H9 (cell line): Measurements from ENCODE around the gene TESPA1. TPM values are rescaled to one million over a fixed set of nuclear protein-coding genes. Genes with fewer than 3 reads are reported as not detected.

Experiments
- DNase-seq: peaks from one replicate; pipeline ENCODE4 v3.0.0-alpha.2; 2017
- H2AFZ ChIP-seq: one replicate; pipeline ENCODE4 v1.6.1; 2013; ENCODE audit warnings: mild to moderate bottlenecking, low read length, control low read depth, moderate library complexity
- H2AK5ac ChIP-seq: 2 replicates; pipeline ENCODE4 v1.6.1; 2013; ENCODE audit warnings: low read length, control low read depth, mixed read lengths; ENCODE audit not compliant: insufficient read length
- H2BK120ac ChIP-seq: one replicate; pipeline ENCODE4 v1.6.1; 2013; ENCODE audit warnings: low read depth, mild to moderate bottlenecking, low read length, control low read depth, inconsistent platforms; ENCODE audit not compliant: poor library complexity, severe bottlenecking
- H2BK12ac ChIP-seq: 2 replicates; pipeline ENCODE4 v1.6.1; 2013; ENCODE audit warnings: low read length, control low read depth, mixed read lengths, low read depth; ENCODE audit not compliant: insufficient read length
- H2BK15ac ChIP-seq: 2 replicates; pipeline ENCODE4 v1.6.1; 2013; ENCODE audit warnings: low read depth, low read length, control low read depth
- H2BK20ac ChIP-seq: one replicate; pipeline ENCODE4 v1.6.1; 2013; ENCODE audit warnings: low read depth, mild to moderate bottlenecking, low read length, control low read depth, inconsistent platforms; ENCODE audit not compliant: poor library complexity, severe bottlenecking
- H2BK5ac ChIP-seq: 2 replicates; pipeline ENCODE4 v1.6.1; 2013; ENCODE audit warnings: low read length, control low read depth, mixed read lengths; ENCODE audit not compliant: insufficient read length
- H3K14ac ChIP-seq: 2 replicates; pipeline ENCODE4 v1.6.1; 2013; ENCODE audit warnings: low read length, control low read depth; ENCODE audit not compliant: insufficient read depth
- H3K18ac ChIP-seq: 2 replicates; pipeline ENCODE4 v1.6.1; 2013; ENCODE audit warnings: low read depth, mild to moderate bottlenecking, mixed read lengths, low read length, control low read depth; ENCODE audit not compliant: insufficient read length
- H3K23ac ChIP-seq: 2 replicates; pipeline ENCODE4 v1.6.1; 2013; ENCODE audit warnings: low read length, control low read depth, mixed read lengths, low read depth; ENCODE audit not compliant: insufficient read length
- H3K23me2 ChIP-seq: 2 replicates; pipeline ENCODE4 v1.6.1; 2013; ENCODE audit warnings: low read depth, mild to moderate bottlenecking, mixed read lengths, low read length, control low read depth; ENCODE audit not compliant: insufficient read length, poor library complexity, severe bottlenecking
- H3K27ac ChIP-seq: 2 replicates; pipeline ENCODE4 v1.5.1; 2013; ENCODE audit warnings: low read length, control low read depth, mixed read lengths, low read depth; ENCODE audit not compliant: insufficient read length
- H3K27me3 ChIP-seq: 2 replicates; pipeline ENCODE4 v1.6.1; 2013; ENCODE audit warnings: low read length, control low read depth, inconsistent platforms; ENCODE audit not compliant: insufficient read depth
- H3K4ac ChIP-seq: 2 replicates; pipeline ENCODE4 v1.6.1; 2013; ENCODE audit warnings: low read depth, mild to moderate bottlenecking, control low read depth, inconsistent platforms, low read length, moderate library complexity
- H3K4me1 ChIP-seq: 2 replicates; pipeline ENCODE4 v1.6.1; 2013; ENCODE audit warnings: low read length, control low read depth, inconsistent platforms; ENCODE audit not compliant: insufficient read depth
- H3K4me2 ChIP-seq: 2 replicates; pipeline ENCODE4 v1.6.1; 2013; ENCODE audit warnings: low read length, control low read depth, mixed read lengths; ENCODE audit not compliant: insufficient read length, insufficient read depth
- H3K56ac ChIP-seq: 2 replicates; pipeline ENCODE4 v1.6.1; 2013; ENCODE audit warnings: low read depth, mild to moderate bottlenecking, mixed read lengths, low read length, control low read depth; ENCODE audit not compliant: insufficient read length
- H3K79me1 ChIP-seq: 2 replicates; pipeline ENCODE4 v1.6.1; 2013; ENCODE audit warnings: low read depth, mild to moderate bottlenecking, moderate library complexity, low read length, control low read depth, inconsistent platforms; ENCODE audit not compliant: insufficient read depth, poor library complexity, severe bottlenecking
- H3K79me2 ChIP-seq: 2 replicates; pipeline ENCODE4 v1.6.1; 2013; ENCODE audit warnings: low read length, control low read depth, inconsistent platforms; ENCODE audit not compliant: insufficient read depth
- H3K9ac ChIP-seq: 2 replicates; pipeline ENCODE4 v1.6.1; 2013; ENCODE audit warnings: low read length, control low read depth, mixed read lengths; ENCODE audit not compliant: insufficient read length; ENCODE audit errors: extremely low read depth
- H3K9me3 ChIP-seq: one replicate; pipeline ENCODE4 v1.6.1; 2013; ENCODE audit warnings: low read depth, low read length, inconsistent platforms; ENCODE audit not compliant: control insufficient read depth
- H3T11ph ChIP-seq: one replicate; pipeline ENCODE4 v1.6.1; 2013; ENCODE audit warnings: mild to moderate bottlenecking, low read length, control low read depth, inconsistent platforms
- H4K20me1 ChIP-seq: one replicate; pipeline ENCODE4 v1.6.1; 2013; ENCODE audit not compliant: control insufficient read depth, insufficient read length, insufficient read depth
- H4K5ac ChIP-seq: 2 replicates; pipeline ENCODE4 v1.6.1; 2013; ENCODE audit warnings: low read depth, mild to moderate bottlenecking, mixed read lengths, low read length, control low read depth; ENCODE audit not compliant: insufficient read length
- H4K8ac ChIP-seq: replicated peaks from 2 replicates; pipeline ENCODE4 v1.6.1; 2013; ENCODE audit warnings: low read length, control low read depth, mixed read lengths, low read depth; ENCODE audit not compliant: insufficient read length
- H4K91ac ChIP-seq: 2 replicates; pipeline ENCODE4 v1.6.1; 2013; ENCODE audit warnings: low read depth, mild to moderate bottlenecking, moderate library complexity, mixed read lengths, low read length, control low read depth; ENCODE audit not compliant: insufficient read length
- H3K27ac Mint-ChIP-seq, 3 experiments: 2 replicates in 2 of 3; 3 replicates in 1 of 3; pipeline ENCODE4 v1.8.0; 2020 to 2021; ENCODE audit warnings: mixed read lengths in 3 of 3, mild to moderate bottlenecking in 1 of 3, moderate library complexity in 1 of 3
- H3K27me3 Mint-ChIP-seq: 2 replicates; pipeline ENCODE4 v1.8.0; 2021; ENCODE audit warnings: low read depth, mild to moderate bottlenecking, moderate library complexity, mixed read lengths
- H3K36me3 Mint-ChIP-seq, 3 experiments: 2 replicates in 2 of 3; 3 replicates in 1 of 3; pipeline ENCODE4 v1.8.0; 2020 to 2021; ENCODE audit warnings: low read depth in 3 of 3, mixed read lengths in 3 of 3; ENCODE audit not compliant: insufficient read depth in 1 of 3
- H3K4me1 Mint-ChIP-seq, 2 experiments: 2 replicates each; pipeline ENCODE4 v1.8.0; 2020; ENCODE audit warnings: mixed read lengths in 2 of 2
- H3K4me3 Mint-ChIP-seq, 2 experiments: 2 replicates in 1 of 2; 3 replicates in 1 of 2; pipeline ENCODE4 v1.8.0; 2020 to 2021; ENCODE audit warnings: mild to moderate bottlenecking in 2 of 2, mixed read lengths in 2 of 2, moderate library complexity in 1 of 2
- H3K9me3 Mint-ChIP-seq, 2 experiments: 2 replicates in 1 of 2; 3 replicates in 1 of 2; pipeline ENCODE4 v1.8.0; 2020; ENCODE audit warnings: mild to moderate bottlenecking in 2 of 2, mixed read lengths in 2 of 2, moderate library complexity in 1 of 2
- CTCF ChIP-seq: fragments of 200-600 bp; sonication (generic); conservative IDR thresholded peaks from 3 replicates; pipeline ENCODE4 v1.8.0; 2021; ENCODE audit warnings: antibody characterized with exemption, mild to moderate bottlenecking
- WGBS: extraction: QIAGEN DNeasy Blood & Tissue Kit; methylation state at CpG from one replicate; pipeline ENCODE4 v1.1.7; 2013; ENCODE audit warnings: missing lambda C conversion rate, low lambda C conversion rate, mixed read lengths; ENCODE audit not compliant: insufficient read length; ENCODE audit errors: extremely low coverage; 5-methylcytosine and 5-hydroxymethylcytosine counted together
- total RNA-seq: library from RNA; stranded (reverse); gene quantifications from 2 replicates; pipeline ENCODE4 v1.2.1, GENCODE V29; 2021

The TESPA1 gene
- total RNA-seq, 1 experiment from 2014 or later = not detected

DNA sequence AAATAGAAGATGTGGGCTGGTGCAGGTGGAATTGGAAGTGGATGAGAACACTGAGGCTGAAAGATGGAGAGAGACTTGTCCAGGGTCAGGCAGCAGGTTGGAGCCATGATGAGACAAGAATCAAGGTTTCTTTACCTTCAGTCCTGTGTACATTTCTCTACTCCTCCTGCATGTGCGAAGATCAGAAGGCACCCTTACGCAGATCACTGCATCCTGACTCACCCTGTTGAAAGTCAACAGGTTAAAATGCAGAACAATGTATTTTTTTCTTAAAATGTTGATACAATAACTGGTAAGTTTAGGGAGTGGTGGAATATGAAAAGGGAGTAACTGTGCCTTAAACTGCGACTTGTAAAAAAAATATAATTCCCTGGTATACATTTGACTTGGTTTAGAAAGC, 47.8 kb downstream of the TESPA1 start:
- H3K4me3 Mint-ChIP-seq = no peak overlapping the region
- peaks cover 9% of the 10 kb centered on the region for H3K27me3 Mint-ChIP-seq
- H3K56ac ChIP-seq = no peak overlapping the region
- H3K9me3 ChIP-seq = no peaks in the 10 kb centered on the region
- no peak overlapping the region for H3K27ac ChIP-seq
- no peak overlapping the region for H3K9ac ChIP-seq
- no peak overlapping the region for H3K27ac Mint-ChIP-seq
- no peak for TF ChIP-seq CTCF
- H3K23me2 ChIP-seq = no peaks in the 10 kb centered on the region
- H3K36me3 Mint-ChIP-seq = peaks cover 0 to 1% (median 0%) of the 10 kb centered on the region in 3 experiments; a peak in 3 of 7 replicates
- no peak overlapping the region for H4K5ac ChIP-seq
- no peak overlapping the region for H2AFZ ChIP-seq
- no peak overlapping the region for H3K23ac ChIP-seq
- no peaks in the 10 kb centered on the region; the same call in 1 of the 2 replicates for H3K27me3 ChIP-seq
- H3T11ph ChIP-seq = no peak overlapping the region
- H2BK15ac ChIP-seq = no peak overlapping the region
- peaks cover 7% of the 10 kb centered on the region in 2 experiments; a peak in 3 of 4 replicates for H3K4me1 Mint-ChIP-seq
- no peak overlapping the region for H2AK5ac ChIP-seq
- peaks cover 0 to 4% of the 10 kb centered on the region in 2 experiments; a peak in 3 of 5 replicates for H3K9me3 Mint-ChIP-seq
- no peak overlapping the region for H3K4me2 ChIP-seq
- H3K18ac ChIP-seq = no peak overlapping the region
- H4K8ac ChIP-seq = no peak overlapping the region
- no peaks in the 10 kb centered on the region for H4K20me1 ChIP-seq
- H4K91ac ChIP-seq = no peak overlapping the region
- no peak for DNase-seq
- no peak overlapping the region for H3K4ac ChIP-seq
- no peak overlapping the region for H2BK12ac ChIP-seq
- H3K14ac ChIP-seq = no peak overlapping the region
- no peak overlapping the region for H2BK120ac ChIP-seq
- H2BK20ac ChIP-seq = no peak overlapping the region
- no peaks in the 10 kb centered on the region for H3K79me1 ChIP-seq
- no CpG with 5 or more reads among the region's 3 CpGs for WGBS
- no peaks in the 10 kb centered on the region for H3K79me2 ChIP-seq
- H3K4me1 ChIP-seq = no peaks in the 10 kb centered on the region
- H2BK5ac ChIP-seq = no peak overlapping the region
